ENCODE results near the gene ALK. TPM values are rescaled to one million over a fixed set of nuclear protein-coding genes. Genes with fewer than 3 reads are reported as not detected.

Gene ALK
- total RNA-seq, 1 experiment from 2014 or later = 0.07 TPM

DNA sequence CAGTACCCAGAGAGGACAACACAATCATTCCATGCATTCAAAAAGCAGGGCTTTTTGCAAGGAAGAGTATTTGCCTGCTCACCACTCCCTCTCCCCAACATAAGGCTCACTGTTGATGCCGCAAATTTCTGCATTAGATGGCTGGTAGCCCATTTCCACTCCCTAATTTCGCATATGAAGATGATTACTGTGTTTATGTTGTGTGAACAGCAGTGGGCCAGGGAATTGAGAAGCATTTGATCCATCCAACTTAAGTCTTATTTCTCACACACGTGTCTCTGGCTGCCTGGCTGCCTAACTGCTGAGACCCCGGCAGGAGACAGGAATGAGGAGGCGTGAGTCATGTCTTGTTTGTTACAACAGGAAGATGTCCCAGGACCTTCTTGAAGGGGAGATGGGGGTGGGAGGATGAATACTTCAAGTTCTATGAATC, 294.1 kb downstream of the ALK start:
- peaks cover 28% of the 10 kb centered on the region for H3K27me3 Mint-ChIP-seq (ENCODE audit: insufficient read depth, unreplicated experiment)
- H3K9me3 Mint-ChIP-seq (ENCODE audit: unreplicated experiment) = no peaks in the 10 kb centered on the region
- ChIA-PET POLR2A (no interaction called here), CTCF (no interaction called here)
- H3K4me1 Mint-ChIP-seq (ENCODE audit: insufficient read depth, unreplicated experiment) = peaks cover 17% of the 10 kb centered on the region
- intact Hi-C loops (cut with micrococcal nuclease) = no loop called here
- peak; percentile 55 for DNase-seq (ENCODE audit: unreplicated experiment)
- no peak overlapping the region for H3K4me3 Mint-ChIP-seq (ENCODE audit: unreplicated experiment)
- BruUV-seq (replicated peaks) = no TSS peak
- H3K27ac Mint-ChIP-seq (ENCODE audit: low read depth, unreplicated experiment) = no peak overlapping the region
- TF ChIP-seq CTCF (IDR thresholded peaks at IDR 0.05; ENCODE audit: unreplicated experiment) = no peak
- no peaks in the 10 kb centered on the region for H3K36me3 Mint-ChIP-seq (ENCODE audit: insufficient read depth, unreplicated experiment)

GRCh38 chr2:29620890-29621289, 300.5 kb downstream of the ALK start:
- Mint-ChIP-seq H3K4me3 (ENCODE audit: unreplicated experiment) (no peak overlapping the region), H3K27me3 (ENCODE audit: insufficient read depth, unreplicated experiment) (peaks cover 31% of the 10 kb centered on the region), H3K9me3 (ENCODE audit: unreplicated experiment) (no peaks in the 10 kb centered on the region), H3K27ac (ENCODE audit: low read depth, unreplicated experiment) (no peak overlapping the region), H3K36me3 (ENCODE audit: insufficient read depth, unreplicated experiment) (no peaks in the 10 kb centered on the region), H3K4me1 (ENCODE audit: insufficient read depth, unreplicated experiment) (no peaks in the 10 kb centered on the region)
- no peak for TF ChIP-seq CTCF (IDR thresholded peaks at IDR 0.05; ENCODE audit: unreplicated experiment)
- no peak for DNase-seq (ENCODE audit: unreplicated experiment)
- no TSS peak for BruUV-seq (replicated peaks)
- ChIA-PET POLR2A (interaction anchor here (0.7 kb wide), 1 partner anchor 31 kb away, joined by 3 read pairs; no protein-coding TSS in a partner anchor), CTCF (interaction anchor here (0.5 kb wide), 1 partner anchor 171 kb away, joined by 3 read pairs; no protein-coding TSS in a partner anchor)
- intact Hi-C loops (cut with micrococcal nuclease) = no loop called here

- intact Hi-C loops (cut with micrococcal nuclease) = no loop called here
These were observed 301.7 kb downstream of the ALK start for GRCh38 chr2:29619689-29620088.

DNA sequence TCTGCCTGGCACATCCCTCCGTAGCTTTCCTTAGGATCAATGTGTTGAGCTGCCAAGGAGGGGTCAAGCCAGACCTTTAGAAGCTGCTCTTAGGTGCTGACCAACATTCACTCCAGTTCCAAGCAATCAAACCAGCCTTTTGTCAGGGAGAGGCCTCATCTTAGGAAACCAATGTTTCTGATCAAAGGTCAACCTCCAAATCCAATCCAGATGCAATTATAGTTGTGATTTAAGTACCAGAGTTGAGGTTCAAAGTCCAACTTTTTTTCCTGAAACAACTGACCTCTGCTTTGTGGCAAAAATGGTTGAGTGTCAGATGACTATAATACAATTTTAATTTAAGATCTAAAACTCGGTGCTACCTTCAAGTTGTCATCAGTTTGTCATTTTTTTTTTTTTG, 303.4 kb downstream of the ALK start:
- Mint-ChIP-seq H3K27me3 (ENCODE audit: insufficient read depth, unreplicated experiment) (peaks cover 11% of the 10 kb centered on the region), H3K36me3 (ENCODE audit: insufficient read depth, unreplicated experiment) (no peaks in the 10 kb centered on the region), H3K27ac (ENCODE audit: low read depth, unreplicated experiment) (no peak overlapping the region), H3K4me3 (ENCODE audit: unreplicated experiment) (no peak overlapping the region), H3K4me1 (ENCODE audit: insufficient read depth, unreplicated experiment) (no peaks in the 10 kb centered on the region), H3K9me3 (ENCODE audit: unreplicated experiment) (no peaks in the 10 kb centered on the region)
- intact Hi-C loops (cut with micrococcal nuclease) = no loop called here
- ChIA-PET CTCF (no interaction called here), POLR2A (no interaction called here)
- TF ChIP-seq CTCF (IDR thresholded peaks at IDR 0.05; ENCODE audit: unreplicated experiment) = no peak
- BruUV-seq (replicated peaks) = no TSS peak
- DNase-seq (ENCODE audit: unreplicated experiment) = no peak

More at GRCh38 chr2:29619689-29620088, 301.7 kb downstream of the ALK start:
- Mint-ChIP-seq H3K36me3 (ENCODE audit: insufficient read depth, unreplicated experiment) (no peaks in the 10 kb centered on the region), H3K9me3 (ENCODE audit: unreplicated experiment) (no peaks in the 10 kb centered on the region), H3K4me1 (ENCODE audit: insufficient read depth, unreplicated experiment) (no peaks in the 10 kb centered on the region), H3K27me3 (ENCODE audit: insufficient read depth, unreplicated experiment) (peaks cover 21% of the 10 kb centered on the region), H3K4me3 (ENCODE audit: unreplicated experiment) (no peak overlapping the region), H3K27ac (ENCODE audit: low read depth, unreplicated experiment) (no peak overlapping the region)
- CTCF ChIA-PET = interaction anchor here (0.8 kb wide), 1 partner anchor 303 kb away, joined by 3 read pairs; no protein-coding TSS in a partner anchor
- no peak for TF ChIP-seq CTCF (IDR thresholded peaks at IDR 0.05; ENCODE audit: unreplicated experiment)
- POLR2A ChIA-PET = no interaction called here
- BruUV-seq (replicated peaks) = no TSS peak
- DNase-seq (ENCODE audit: unreplicated experiment) = no peak

Measured in MCF 10A (cell line).